Stimulated activated CD4-positive, alpha-beta T cell treated with anti-CD3 and anti-CD28 coated beads, Interleukin-15, amount 100 ng/mL, for 24 hours (primary cell): ENCODE data around the gene TNNI2.

Source experiments
- DNase-seq: peaks from one replicate; pipeline ENCODE4 v3.0.0-alpha.2; 2020

The TNNI2 gene

GRCh38 chr11:1847926-1848639 is 9.3 kb downstream of the TNNI2 start:
- no peak for DNase-seq

- DNase-seq = no peak
Measured at GRCh38 chr11:1848640-1849430, 10.1 kb downstream of the TNNI2 start.

GRCh38 chr11:1851468-1852180 is 12.8 kb downstream of the TNNI2 start:
- DNase-seq = no peak

GRCh38 chr11:1852271-1852876 is 13.6 kb downstream of the TNNI2 start:
- no peak for DNase-seq

GRCh38 chr11:1852877-1853276 is 14.1 kb downstream of the TNNI2 start, which contains the start of gene LSP1:
Gene LSP1 (plus strand): TSS chr11:1853084. CDS start chr11:1853145, 61 bp downstream.
- DNase-seq = peak; percentile 89

- DNase-seq = peak; percentile 42
Measured at GRCh38 chr11:1853376-1854131, 14.8 kb downstream of the TNNI2 start.

GRCh38 chr11:1854132-1854948 is 15.6 kb downstream of the TNNI2 start:
- peak; percentile 26 for DNase-seq

- DNase-seq = peak; percentile 68
Measured at GRCh38 chr11:1854949-1855885, 16.4 kb downstream of the TNNI2 start.

- no peak for DNase-seq
Measured at GRCh38 chr11:1855886-1856265, 17.1 kb downstream of the TNNI2 start.

GRCh38 chr11:1856306-1857005 is 17.7 kb downstream of the TNNI2 start:
- no peak for DNase-seq

- DNase-seq = no peak
Measured at GRCh38 chr11:1857064-1857463, 18.3 kb downstream of the TNNI2 start.

GRCh38 chr11:1858154-1858553 is 19.4 kb downstream of the TNNI2 start:
- DNase-seq = no peak

- DNase-seq = no peak
Measured at GRCh38 chr11:1858576-1858975, 19.8 kb downstream of the TNNI2 start.

GRCh38 chr11:1859004-1859403 is 20.2 kb downstream of the TNNI2 start:
- no peak for DNase-seq

GRCh38 chr11:1860108-1860507 is 21.3 kb downstream of the TNNI2 start:
- DNase-seq = no peak

GRCh38 chr11:1861435-1862411 is 22.9 kb downstream of the TNNI2 start:
- DNase-seq = no peak

- no peak for DNase-seq
Measured at GRCh38 chr11:1862588-1863351, 24.0 kb downstream of the TNNI2 start.
